ENCODE results near the gene CYB5R2. TPM values are rescaled to one million over a fixed set of nuclear protein-coding genes. Genes with fewer than 3 reads are reported as not detected.

The CYB5R2 gene
- total RNA-seq, 1 donor from 2014 or later, result 6.8 TPM

DNA sequence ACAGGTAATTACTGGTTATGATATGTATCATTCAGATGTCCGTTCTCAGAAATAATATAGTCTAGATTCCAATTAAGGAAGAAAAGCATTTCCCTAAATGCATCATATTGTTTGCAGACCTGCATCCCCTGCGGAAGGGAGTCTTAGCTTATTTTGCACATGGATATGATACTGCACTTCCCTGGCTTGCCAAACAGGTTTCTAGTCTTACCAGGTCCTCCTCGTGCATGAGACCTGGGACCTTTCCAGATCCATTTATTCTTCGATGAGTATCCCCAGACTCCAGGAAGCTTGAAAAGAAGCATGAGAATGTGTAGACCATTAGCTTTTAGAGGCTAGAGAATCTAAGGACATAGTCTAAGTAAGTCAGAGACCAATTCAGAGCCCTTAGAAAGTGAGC is 30.6 kb downstream of the CYB5R2 start:
- H3K9me3 Mint-ChIP-seq (ENCODE audit: unreplicated experiment), result no peaks in the 10 kb centered on the region
- no peak for TF ChIP-seq CTCF (IDR thresholded peaks at IDR 0.05; ENCODE audit: unreplicated experiment)
- H3K4me1 Mint-ChIP-seq (ENCODE audit: unreplicated experiment), result peaks cover 30% of the 10 kb centered on the region
- DNase-seq (ENCODE audit: low spot score), result no peak
- H3K4me3 Mint-ChIP-seq (ENCODE audit: unreplicated experiment), result no peak overlapping the region
- peaks cover 2% of the 10 kb centered on the region for H3K27me3 Mint-ChIP-seq (ENCODE audit: unreplicated experiment)
- no peak overlapping the region for H3K27ac Mint-ChIP-seq (ENCODE audit: unreplicated experiment)
- peaks cover 3% of the 10 kb centered on the region for H3K36me3 Mint-ChIP-seq (ENCODE audit: low read depth, unreplicated experiment)

GRCh38 chr11:7640816-7641215 is 32.5 kb downstream of the CYB5R2 start:
- peaks cover 2% of the 10 kb centered on the region for H3K27me3 Mint-ChIP-seq (ENCODE audit: unreplicated experiment)
- no peak overlapping the region for H3K27ac Mint-ChIP-seq (ENCODE audit: unreplicated experiment)

DNA sequence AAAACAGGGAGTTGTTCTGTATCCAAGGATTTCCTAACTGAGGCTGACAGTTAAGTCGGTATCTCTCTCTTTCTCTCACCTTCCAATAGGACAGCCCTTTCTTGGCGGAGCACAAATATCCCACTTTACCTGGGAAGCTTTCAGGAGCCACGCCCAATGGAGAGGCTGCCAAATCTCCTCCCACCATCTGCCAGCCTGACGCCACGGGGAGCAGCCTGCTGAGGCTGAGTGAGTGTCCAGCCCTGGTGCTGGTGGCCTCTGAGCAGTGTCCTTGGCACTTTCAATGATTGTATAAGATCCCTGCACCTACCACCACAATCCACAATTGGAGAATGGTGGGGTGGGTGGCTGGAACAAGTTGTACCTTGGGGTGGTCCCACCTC is 33.7 kb downstream of the CYB5R2 start:
- peaks cover 5% of the 10 kb centered on the region for H3K36me3 Mint-ChIP-seq (ENCODE audit: low read depth, unreplicated experiment)
- H3K4me3 Mint-ChIP-seq (ENCODE audit: unreplicated experiment), result no peak overlapping the region
- H3K27ac Mint-ChIP-seq (ENCODE audit: unreplicated experiment), result no peak overlapping the region
- no peak for DNase-seq (ENCODE audit: low spot score)
- no peak for TF ChIP-seq CTCF (IDR thresholded peaks at IDR 0.05; ENCODE audit: unreplicated experiment)
- peaks cover 40% of the 10 kb centered on the region for H3K4me1 Mint-ChIP-seq (ENCODE audit: unreplicated experiment)
- H3K27me3 Mint-ChIP-seq (ENCODE audit: unreplicated experiment), result peaks cover 2% of the 10 kb centered on the region
- no peaks in the 10 kb centered on the region for H3K9me3 Mint-ChIP-seq (ENCODE audit: unreplicated experiment)

More at GRCh38 chr11:7640816-7641215, 32.5 kb downstream of the CYB5R2 start:
- peaks cover 40% of the 10 kb centered on the region for H3K4me1 Mint-ChIP-seq (ENCODE audit: unreplicated experiment)
- no peak for DNase-seq (ENCODE audit: low spot score)
- no peak overlapping the region for H3K4me3 Mint-ChIP-seq (ENCODE audit: unreplicated experiment)
- no peak for TF ChIP-seq CTCF (IDR thresholded peaks at IDR 0.05; ENCODE audit: unreplicated experiment)
- H3K36me3 Mint-ChIP-seq (ENCODE audit: low read depth, unreplicated experiment), result peaks cover 3% of the 10 kb centered on the region
- no peaks in the 10 kb centered on the region for H3K9me3 Mint-ChIP-seq (ENCODE audit: unreplicated experiment)

GRCh38 chr11:7638710-7639642 is 34.3 kb downstream of the CYB5R2 start:
- Mint-ChIP-seq H3K27ac (ENCODE audit: unreplicated experiment) (no peak overlapping the region), H3K36me3 (ENCODE audit: low read depth, unreplicated experiment) (peaks cover 7% of the 10 kb centered on the region), H3K4me1 (ENCODE audit: unreplicated experiment) (peaks cover 40% of the 10 kb centered on the region), H3K9me3 (ENCODE audit: unreplicated experiment) (no peaks in the 10 kb centered on the region), H3K27me3 (ENCODE audit: unreplicated experiment) (peaks cover 2% of the 10 kb centered on the region), H3K4me3 (ENCODE audit: unreplicated experiment) (no peak overlapping the region)
- TF ChIP-seq CTCF (IDR thresholded peaks at IDR 0.05; ENCODE audit: unreplicated experiment), result no peak
- no peak for DNase-seq (ENCODE audit: low spot score)
